Astrocyte (in vitro differentiated cells and primary cell): ENCODE data around the gene BTBD6.

Experiments
- EZH2 ChIP-seq: IDR thresholded peaks from 2 replicates; pipeline ENCODE4 v1.6.1; 2012; ENCODE audit warnings: mild to moderate bottlenecking, low read length, inconsistent platforms; ENCODE audit not compliant: insufficient read depth
- TF ChIP-seq, protein P1 (sequence below): IDR thresholded peaks from 2 replicates; pipeline ENCODE4 v1.5.1; 2011; ENCODE audit warnings: low read depth, mild to moderate bottlenecking, inconsistent platforms, low read length, moderate library complexity; ENCODE audit not compliant: insufficient read depth

- TF ChIP-seq, protein P1, sequence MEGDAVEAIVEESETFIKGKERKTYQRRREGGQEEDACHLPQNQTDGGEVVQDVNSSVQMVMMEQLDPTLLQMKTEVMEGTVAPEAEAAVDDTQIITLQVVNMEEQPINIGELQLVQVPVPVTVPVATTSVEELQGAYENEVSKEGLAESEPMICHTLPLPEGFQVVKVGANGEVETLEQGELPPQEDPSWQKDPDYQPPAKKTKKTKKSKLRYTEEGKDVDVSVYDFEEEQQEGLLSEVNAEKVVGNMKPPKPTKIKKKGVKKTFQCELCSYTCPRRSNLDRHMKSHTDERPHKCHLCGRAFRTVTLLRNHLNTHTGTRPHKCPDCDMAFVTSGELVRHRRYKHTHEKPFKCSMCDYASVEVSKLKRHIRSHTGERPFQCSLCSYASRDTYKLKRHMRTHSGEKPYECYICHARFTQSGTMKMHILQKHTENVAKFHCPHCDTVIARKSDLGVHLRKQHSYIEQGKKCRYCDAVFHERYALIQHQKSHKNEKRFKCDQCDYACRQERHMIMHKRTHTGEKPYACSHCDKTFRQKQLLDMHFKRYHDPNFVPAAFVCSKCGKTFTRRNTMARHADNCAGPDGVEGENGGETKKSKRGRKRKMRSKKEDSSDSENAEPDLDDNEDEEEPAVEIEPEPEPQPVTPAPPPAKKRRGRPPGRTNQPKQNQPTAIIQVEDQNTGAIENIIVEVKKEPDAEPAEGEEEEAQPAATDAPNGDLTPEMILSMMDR: no peak
- TF ChIP-seq EZH2: no peak
These were observed 37.9 kb upstream of the BTBD6 start for GRCh38 chr14:105210266-105211025.
